Activated CD4-positive, alpha-beta T cell treated with anti-CD3 and anti-CD28 coated beads, Interleukin-2, amount 50 U/mL, for 24 hours (primary cell): ENCODE data around the gene SPATC1L.

Experiments
- DNase-seq, 2 donors: peaks; one replicate each; pipeline ENCODE4 v3.0.0-alpha.2; 2020; ENCODE audit warnings: low read depth in 1 of 2, low spot score in 1 of 2

Gene SPATC1L

GRCh38 chr21:46136739-46137349 is 47.4 kb downstream of the SPATC1L start:
- DNase-seq: no peak

- DNase-seq: no peak
These were observed 48.4 kb downstream of the SPATC1L start for GRCh38 chr21:46135782-46136395.

GRCh38 chr21:46131838-46132651 is 52.2 kb downstream of the SPATC1L start:
- DNase-seq: no peak

- DNase-seq: no peak
These were observed 52.7 kb downstream of the SPATC1L start for GRCh38 chr21:46131588-46131837.

GRCh38 chr21:46130831-46131587 is 53.2 kb downstream of the SPATC1L start:
- DNase-seq: no peak

GRCh38 chr21:46129846-46130651 is 54.2 kb downstream of the SPATC1L start:
- DNase-seq: no peak

- no peak for DNase-seq
These were observed 55.2 kb downstream of the SPATC1L start for GRCh38 chr21:46128933-46129571.

- DNase-seq: no peak
These were observed 55.9 kb downstream of the SPATC1L start for GRCh38 chr21:46128106-46128932.

GRCh38 chr21:46127239-46128105 is 56.8 kb downstream of the SPATC1L start:
- DNase-seq: no peak

GRCh38 chr21:46126309-46127238 is 57.7 kb downstream of the SPATC1L start:
- DNase-seq: no peak

- DNase-seq: no peak
These were observed 58.4 kb downstream of the SPATC1L start for GRCh38 chr21:46125846-46126301.

GRCh38 chr21:46124926-46125845 is 59.1 kb downstream of the SPATC1L start:
- DNase-seq: no peak

GRCh38 chr21:46124083-46124925 is 60.0 kb downstream of the SPATC1L start:
- DNase-seq: no peak

- DNase-seq: no peak
These were observed 61.2 kb downstream of the SPATC1L start for GRCh38 chr21:46122758-46123683.
